ENCODE data around the gene KHDC1. TPM values are rescaled to one million over a fixed set of nuclear protein-coding genes. Genes with fewer than 3 reads are reported as not detected.
"Not testable (repeated sequence)": the region's sequence is repeated elsewhere in the genome, so short reads cannot be mapped to it uniquely, and the experiment has no call there.

KHDC1 gene
- polyA plus RNA-seq, 3 donors, result 0.13 TPM; not detected in 2

- Histone ChIP-seq H2AFZ (ENCODE audit: insufficient read depth, low read depth, low read length, poor library complexity, severe bottlenecking) (no peak overlapping the region), H3K9me3 (replicated peaks in 1 of 2; ENCODE audit: control insufficient read depth in 1 of 2, insufficient read depth in 1 of 2, low read length in 2 of 2) (no peaks in the 10 kb centered on the region), H3K4me2 (replicated peaks; ENCODE audit: extremely low read depth, low read length, poor library complexity, severe bottlenecking) (no peak overlapping the region), H3K27me3 (ENCODE audit: control insufficient read depth in 2 of 2, insufficient read depth in 2 of 2, low read length in 2 of 2) (no peaks in the 10 kb centered on the region), H3K36me3 (replicated peaks in 1 of 2; ENCODE audit: control insufficient read depth in 1 of 2, insufficient read depth in 2 of 2, low read length in 2 of 2) (no peaks in the 10 kb centered on the region), H3K27ac (ENCODE audit: low read depth in 1 of 2, low read length in 2 of 2) (no peak overlapping the region), H4K20me1 (ENCODE audit: insufficient read depth, low read length) (no peaks in the 10 kb centered on the region), H3K4me3 (replicated peaks in 1 of 3; ENCODE audit: low read depth in 2 of 3, low read length in 3 of 3) (no peak overlapping the region), H3K79me2 (ENCODE audit: insufficient read depth, low read length) (no peaks in the 10 kb centered on the region), H3K4me1 (ENCODE audit: control insufficient read depth in 1 of 2, insufficient read depth in 2 of 2, low read length in 2 of 2) (no peaks in the 10 kb centered on the region), H3K9ac (ENCODE audit: insufficient read depth, low read length, poor library complexity, severe bottlenecking) (no peak overlapping the region)
- peaks cover 2% of the 10 kb centered on the region for H3K4me1 Mint-ChIP-seq
- H3K4me3 Mint-ChIP-seq, result no peak overlapping the region
- no peaks in the 10 kb centered on the region for H3K36me3 Mint-ChIP-seq
- TF ChIP-seq CTCF (IDR thresholded peaks at IDR 0.05), result no peak
- WGBS (ENCODE audit: insufficient coverage), result no CpG with 5 or more reads among the region's 5 CpGs
- no peak for DNase-seq
- no peaks in the 10 kb centered on the region for H3K9me3 Mint-ChIP-seq
- no peak overlapping the region for H3K27ac Mint-ChIP-seq
- H3K27me3 Mint-ChIP-seq (ENCODE audit: low read depth in 3 of 3), result peaks cover 0 to 3% (median 0%) of the 10 kb centered on the region in 3 donors
- intact Hi-C loops (cut with micrococcal nuclease), result no loop called here
These were observed 19.9 kb upstream of the KHDC1 start for GRCh38 chr6:73282871-73283270.

- WGBS (ENCODE audit: insufficient coverage), result no CpG with 5 or more reads among the region's 4 CpGs
These were observed 18.7 kb upstream of the KHDC1 start for GRCh38 chr6:73281684-73282083.

GRCh38 chr6:73269296-73269695 lies 6.3 kb upstream of the KHDC1 start:
- H3K4me1 ChIP-seq (ENCODE audit: control insufficient read depth in 1 of 2, insufficient read depth in 2 of 2, low read length in 2 of 2); H3K4me1 Mint-ChIP-seq; H3K9me3 Mint-ChIP-seq; H3K4me3 ChIP-seq (replicated peaks in 1 of 3; ENCODE audit: low read depth in 2 of 3, low read length in 3 of 3); H3K27ac ChIP-seq (ENCODE audit: low read depth in 1 of 2, low read length in 2 of 2); H3K27ac Mint-ChIP-seq; H3K4me3 Mint-ChIP-seq; H3K9ac ChIP-seq (ENCODE audit: insufficient read depth, low read length, poor library complexity, severe bottlenecking); H2AFZ ChIP-seq (ENCODE audit: insufficient read depth, low read depth, low read length, poor library complexity, severe bottlenecking); H3K27me3 Mint-ChIP-seq (ENCODE audit: low read depth in 3 of 3); H3K9me3 ChIP-seq (replicated peaks in 1 of 2; ENCODE audit: control insufficient read depth in 1 of 2, insufficient read depth in 1 of 2, low read length in 2 of 2); intact Hi-C loops (cut with micrococcal nuclease); H4K20me1 ChIP-seq (ENCODE audit: insufficient read depth, low read length); H3K36me3 ChIP-seq (replicated peaks in 1 of 2; ENCODE audit: control insufficient read depth in 1 of 2, insufficient read depth in 2 of 2, low read length in 2 of 2); H3K27me3 ChIP-seq (ENCODE audit: control insufficient read depth in 2 of 2, insufficient read depth in 2 of 2, low read length in 2 of 2); H3K79me2 ChIP-seq (ENCODE audit: insufficient read depth, low read length); H3K4me2 ChIP-seq (replicated peaks; ENCODE audit: extremely low read depth, low read length, poor library complexity, severe bottlenecking); DNase-seq: not testable (repeated sequence)
- H3K36me3 Mint-ChIP-seq, result peaks cover 6 to 12% of the 10 kb centered on the region in 2 donors
- 96% methylated on average over 9 of the region's 13 CpGs for WGBS (ENCODE audit: insufficient coverage)

More at GRCh38 chr6:73281684-73282083, 18.7 kb upstream of the KHDC1 start:
- H3K9ac ChIP-seq (ENCODE audit: insufficient read depth, low read length, poor library complexity, severe bottlenecking); H3K36me3 Mint-ChIP-seq; H3K27ac ChIP-seq (ENCODE audit: low read depth in 1 of 2, low read length in 2 of 2); H3K9me3 ChIP-seq (replicated peaks in 1 of 2; ENCODE audit: control insufficient read depth in 1 of 2, insufficient read depth in 1 of 2, low read length in 2 of 2); H3K4me3 Mint-ChIP-seq; H4K20me1 ChIP-seq (ENCODE audit: insufficient read depth, low read length); H3K4me1 Mint-ChIP-seq; H2AFZ ChIP-seq (ENCODE audit: insufficient read depth, low read depth, low read length, poor library complexity, severe bottlenecking); H3K4me3 ChIP-seq (replicated peaks in 1 of 3; ENCODE audit: low read depth in 2 of 3, low read length in 3 of 3); H3K36me3 ChIP-seq (replicated peaks in 1 of 2; ENCODE audit: control insufficient read depth in 1 of 2, insufficient read depth in 2 of 2, low read length in 2 of 2); H3K27ac Mint-ChIP-seq; H3K4me2 ChIP-seq (replicated peaks; ENCODE audit: extremely low read depth, low read length, poor library complexity, severe bottlenecking); H3K27me3 ChIP-seq (ENCODE audit: control insufficient read depth in 2 of 2, insufficient read depth in 2 of 2, low read length in 2 of 2); H3K9me3 Mint-ChIP-seq; H3K27me3 Mint-ChIP-seq (ENCODE audit: low read depth in 3 of 3); H3K4me1 ChIP-seq (ENCODE audit: control insufficient read depth in 1 of 2, insufficient read depth in 2 of 2, low read length in 2 of 2); H3K79me2 ChIP-seq (ENCODE audit: insufficient read depth, low read length); DNase-seq; intact Hi-C loops (cut with micrococcal nuclease): not testable (repeated sequence)

DNA sequence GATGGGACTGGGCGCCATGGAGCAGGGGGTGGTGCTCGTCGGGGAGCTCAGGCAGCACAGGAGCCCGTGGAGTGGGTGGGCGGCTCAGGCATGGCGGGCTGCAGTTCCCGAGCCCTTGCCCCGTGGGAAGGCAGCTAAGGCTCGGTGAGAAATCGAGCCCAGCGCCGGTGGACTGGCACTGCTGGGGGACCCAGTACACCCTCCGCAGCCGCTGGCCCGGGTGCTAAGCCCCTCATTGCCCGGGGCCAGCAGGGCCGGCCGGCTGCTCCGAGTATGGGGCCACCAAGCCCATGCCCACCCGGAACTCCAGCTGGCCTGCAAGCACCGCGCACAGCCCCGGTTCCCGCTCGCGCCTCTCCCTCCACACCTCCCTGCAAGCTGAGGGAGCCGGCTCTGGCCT lies 5.9 kb upstream of the KHDC1 start:
- WGBS (ENCODE audit: insufficient coverage), result 94% methylated on average over 16 of the region's 27 CpGs
- intact Hi-C loops (cut with micrococcal nuclease), result not testable (repeated sequence)

More for the DNA sequence above, 5.9 kb upstream of the KHDC1 start:
- not testable (repeated sequence) for H3K27ac ChIP-seq (ENCODE audit: low read depth in 1 of 2, low read length in 2 of 2); DNase-seq; H3K4me3 Mint-ChIP-seq; H3K9ac ChIP-seq (ENCODE audit: insufficient read depth, low read length, poor library complexity, severe bottlenecking); H3K36me3 ChIP-seq (replicated peaks in 1 of 2; ENCODE audit: control insufficient read depth in 1 of 2, insufficient read depth in 2 of 2, low read length in 2 of 2); H3K27ac Mint-ChIP-seq; H3K27me3 Mint-ChIP-seq (ENCODE audit: low read depth in 3 of 3); H4K20me1 ChIP-seq (ENCODE audit: insufficient read depth, low read length); H2AFZ ChIP-seq (ENCODE audit: insufficient read depth, low read depth, low read length, poor library complexity, severe bottlenecking); H3K4me2 ChIP-seq (replicated peaks; ENCODE audit: extremely low read depth, low read length, poor library complexity, severe bottlenecking); H3K9me3 Mint-ChIP-seq; H3K79me2 ChIP-seq (ENCODE audit: insufficient read depth, low read length); H3K4me3 ChIP-seq (replicated peaks in 1 of 3; ENCODE audit: low read depth in 2 of 3, low read length in 3 of 3); H3K9me3 ChIP-seq (replicated peaks in 1 of 2; ENCODE audit: control insufficient read depth in 1 of 2, insufficient read depth in 1 of 2, low read length in 2 of 2); H3K27me3 ChIP-seq (ENCODE audit: control insufficient read depth in 2 of 2, insufficient read depth in 2 of 2, low read length in 2 of 2); H3K4me1 Mint-ChIP-seq; H3K4me1 ChIP-seq (ENCODE audit: control insufficient read depth in 1 of 2, insufficient read depth in 2 of 2, low read length in 2 of 2)
- peaks cover 6 to 10% of the 10 kb centered on the region in 2 donors for H3K36me3 Mint-ChIP-seq
